MM.1S (cell line): ENCODE measurements around the gene SARNP.

ENCODE experiments used
- DNase-seq: peaks from one replicate; pipeline ENCODE4 v3.0.0-alpha.2; 2015
- H2AFZ ChIP-seq: fragments of 300-600 bp; sonication (generic); 2 replicates; pipeline ENCODE4 v1.6.0; 2016; ENCODE audit warnings: antibody characterized with exemption, low read length
- H3F3A ChIP-seq: fragments of 300-600 bp; sonication (generic); 2 replicates; pipeline ENCODE4 v1.6.1; 2016; ENCODE audit warnings: mild to moderate bottlenecking, antibody characterized with exemption, low read length, moderate library complexity, mixed read lengths; ENCODE audit not compliant: insufficient read depth
- H3K27ac ChIP-seq: fragments of 300-600 bp; sonication (generic); 2 replicates; pipeline ENCODE4 v1.5.1; 2016; ENCODE audit warnings: mild to moderate bottlenecking, low read length
- H3K27me3 ChIP-seq: fragments of 300-600 bp; sonication (generic); replicated peaks from 2 replicates; pipeline ENCODE4 v1.6.0; 2016; ENCODE audit warnings: low read length; ENCODE audit not compliant: insufficient read depth
- H3K36me3 ChIP-seq: fragments of 300-600 bp; sonication (generic); replicated peaks from 2 replicates; pipeline ENCODE4 v1.6.1; 2016; ENCODE audit warnings: mild to moderate bottlenecking, low read length, mixed read lengths; ENCODE audit not compliant: insufficient read depth
- H3K4me1 ChIP-seq: fragments of 300-600 bp; sonication (generic); 2 replicates; pipeline ENCODE4 v1.6.1; 2016; ENCODE audit warnings: low read length, mixed read lengths
- H3K4me2 ChIP-seq: fragments of 300-600 bp; sonication (generic); 2 replicates; pipeline ENCODE4 v1.6.0; 2016; ENCODE audit warnings: low read depth, low read length
- H3K4me3 ChIP-seq: fragments of 300-600 bp; sonication (generic); 2 replicates; pipeline ENCODE4 v1.5.1; 2016; ENCODE audit warnings: low read length, mixed read lengths
- H3K79me2 ChIP-seq: fragments of 300-600 bp; sonication (generic); 2 replicates; pipeline ENCODE4 v1.6.1; 2016; ENCODE audit warnings: mixed run types, low read length, mixed read lengths
- H3K9ac ChIP-seq: fragments of 300-600 bp; sonication (generic); 2 replicates; pipeline ENCODE4 v1.6.1; 2016; ENCODE audit warnings: low read length, mixed read lengths
- H3K9me2 ChIP-seq: fragments of 300-600 bp; sonication (generic); replicated peaks from 2 replicates; pipeline ENCODE4 v1.6.1; 2016; ENCODE audit warnings: mild to moderate bottlenecking, low read length, mixed read lengths; ENCODE audit not compliant: insufficient read depth
- H3K9me3 ChIP-seq: fragments of 300-600 bp; sonication (generic); replicated peaks from 2 replicates; pipeline ENCODE4 v1.6.1; 2016; ENCODE audit warnings: mild to moderate bottlenecking, low read length, mixed read lengths; ENCODE audit not compliant: insufficient read depth
- H4K20me1 ChIP-seq: fragments of 300-600 bp; sonication (generic); 2 replicates; pipeline ENCODE4 v1.6.1; 2016; ENCODE audit warnings: mild to moderate bottlenecking, low read length, moderate library complexity, mixed read lengths; ENCODE audit not compliant: insufficient read depth
- EZH2 ChIP-seq: fragments of 300-600 bp; sonication (generic); optimal IDR thresholded peaks from 2 replicates; pipeline ENCODE3; 2017; ENCODE audit warnings: low read depth, mild to moderate bottlenecking, antibody characterized with exemption, low read length, mixed read lengths
- EZH2phosphoT487 ChIP-seq: fragments of 300-600 bp; sonication (generic); IDR thresholded peaks from 2 replicates; pipeline ENCODE4 v1.6.1; 2018; ENCODE audit warnings: antibody characterized with exemption, low read length
- TF ChIP-seq, protein P1 (sequence below): fragments of 300-600 bp; sonication (generic); IDR thresholded peaks from 2 replicates; pipeline ENCODE4 v1.5.1; 2016; ENCODE audit warnings: antibody characterized with exemption, low read length, mixed read lengths

Gene SARNP

DNA sequence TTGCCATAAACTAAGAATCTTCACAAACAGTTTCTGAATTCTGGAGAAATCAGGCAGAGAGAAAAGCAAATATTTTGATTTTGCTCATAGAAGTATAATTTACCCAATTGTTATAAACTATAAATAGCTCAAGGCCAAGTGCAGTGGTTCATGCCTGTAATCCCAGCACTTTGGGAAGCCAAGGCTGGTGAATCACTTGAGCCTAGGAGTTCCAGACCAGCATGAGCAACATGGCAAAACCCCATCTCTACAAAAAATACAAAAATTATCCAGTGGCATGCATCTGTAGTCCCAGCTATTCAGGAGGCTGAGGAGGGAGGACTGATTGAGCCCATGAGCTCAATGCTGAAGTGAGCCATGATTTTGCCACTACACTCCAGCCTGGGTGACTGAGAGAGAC lies 44.8 kb upstream of the SARNP start:
- Histone ChIP-seq H3K9ac (no peak overlapping the region), H4K20me1 (no peaks in the 10 kb centered on the region), H2AFZ (no peak overlapping the region), H3K9me2 (no peaks in the 10 kb centered on the region), H3K36me3 (no peaks in the 10 kb centered on the region), H3K9me3 (no peaks in the 10 kb centered on the region), H3K4me2 (no peak overlapping the region), H3K79me2 (no peaks in the 10 kb centered on the region), H3K27ac (no peak overlapping the region), H3K4me3 (no peak overlapping the region), H3F3A (no peaks in the 10 kb centered on the region), H3K27me3 (no peaks in the 10 kb centered on the region), H3K4me1 (no peaks in the 10 kb centered on the region)
- TF ChIP-seq, protein P1, sequence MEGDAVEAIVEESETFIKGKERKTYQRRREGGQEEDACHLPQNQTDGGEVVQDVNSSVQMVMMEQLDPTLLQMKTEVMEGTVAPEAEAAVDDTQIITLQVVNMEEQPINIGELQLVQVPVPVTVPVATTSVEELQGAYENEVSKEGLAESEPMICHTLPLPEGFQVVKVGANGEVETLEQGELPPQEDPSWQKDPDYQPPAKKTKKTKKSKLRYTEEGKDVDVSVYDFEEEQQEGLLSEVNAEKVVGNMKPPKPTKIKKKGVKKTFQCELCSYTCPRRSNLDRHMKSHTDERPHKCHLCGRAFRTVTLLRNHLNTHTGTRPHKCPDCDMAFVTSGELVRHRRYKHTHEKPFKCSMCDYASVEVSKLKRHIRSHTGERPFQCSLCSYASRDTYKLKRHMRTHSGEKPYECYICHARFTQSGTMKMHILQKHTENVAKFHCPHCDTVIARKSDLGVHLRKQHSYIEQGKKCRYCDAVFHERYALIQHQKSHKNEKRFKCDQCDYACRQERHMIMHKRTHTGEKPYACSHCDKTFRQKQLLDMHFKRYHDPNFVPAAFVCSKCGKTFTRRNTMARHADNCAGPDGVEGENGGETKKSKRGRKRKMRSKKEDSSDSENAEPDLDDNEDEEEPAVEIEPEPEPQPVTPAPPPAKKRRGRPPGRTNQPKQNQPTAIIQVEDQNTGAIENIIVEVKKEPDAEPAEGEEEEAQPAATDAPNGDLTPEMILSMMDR, result no peak
- TF ChIP-seq EZH2phosphoT487 (no peak), EZH2 (no peak)
- no peak for DNase-seq

DNA sequence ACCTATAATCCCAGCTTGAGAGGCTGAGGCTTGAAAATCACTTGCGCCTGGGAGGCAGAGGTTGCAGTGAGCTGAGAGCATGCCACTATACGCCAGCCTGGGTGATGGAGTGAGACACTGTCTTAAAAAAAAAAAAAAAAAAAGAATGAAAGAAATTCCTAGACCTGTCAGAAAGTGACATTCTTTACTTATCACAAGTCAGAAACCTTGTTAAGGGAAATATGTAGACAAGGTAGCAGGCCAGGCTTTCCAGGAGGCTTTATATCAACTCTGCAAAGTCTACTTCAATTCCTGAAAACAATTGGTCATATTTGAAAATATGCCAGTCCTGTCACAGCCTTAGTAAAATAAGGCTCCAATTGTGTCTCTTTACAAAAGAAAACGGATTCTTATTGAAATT lies 44.3 kb upstream of the SARNP start:
- no peaks in the 10 kb centered on the region for H3F3A ChIP-seq
- H3K9me3 ChIP-seq, result no peaks in the 10 kb centered on the region
- no peaks in the 10 kb centered on the region for H3K9me2 ChIP-seq
- H3K4me2 ChIP-seq, result no peak overlapping the region
- H3K9ac ChIP-seq, result no peak overlapping the region
- no peak overlapping the region for H2AFZ ChIP-seq
- no peaks in the 10 kb centered on the region for H3K27me3 ChIP-seq
- TF ChIP-seq, protein P1, result no peak
- TF ChIP-seq EZH2 (no peak), EZH2phosphoT487 (no peak)
- no peaks in the 10 kb centered on the region for H3K79me2 ChIP-seq
- no peaks in the 10 kb centered on the region for H3K4me1 ChIP-seq
- no peak for DNase-seq
- no peak overlapping the region for H3K27ac ChIP-seq
- no peak overlapping the region for H3K4me3 ChIP-seq
- H4K20me1 ChIP-seq, result no peaks in the 10 kb centered on the region
- no peaks in the 10 kb centered on the region for H3K36me3 ChIP-seq

- H3K4me2 ChIP-seq, result no peak overlapping the region
- TF ChIP-seq EZH2 (no peak), EZH2phosphoT487 (no peak)
- TF ChIP-seq, protein P1, result no peak
- no peaks in the 10 kb centered on the region for H3K27me3 ChIP-seq
- no peak overlapping the region for H3K9ac ChIP-seq
- H3K27ac ChIP-seq, result no peak overlapping the region
- H3K79me2 ChIP-seq, result no peaks in the 10 kb centered on the region
- DNase-seq, result no peak
- no peak overlapping the region for H2AFZ ChIP-seq
- no peak overlapping the region for H3K4me3 ChIP-seq
- no peaks in the 10 kb centered on the region for H3K4me1 ChIP-seq
- H3F3A ChIP-seq, result no peaks in the 10 kb centered on the region
- no peaks in the 10 kb centered on the region for H3K9me3 ChIP-seq
- H3K36me3 ChIP-seq, result no peaks in the 10 kb centered on the region
- H4K20me1 ChIP-seq, result no peaks in the 10 kb centered on the region
- no peaks in the 10 kb centered on the region for H3K9me2 ChIP-seq
Measured at GRCh38 chr12:55861396-55861795, 43.9 kb upstream of the SARNP start.

DNA sequence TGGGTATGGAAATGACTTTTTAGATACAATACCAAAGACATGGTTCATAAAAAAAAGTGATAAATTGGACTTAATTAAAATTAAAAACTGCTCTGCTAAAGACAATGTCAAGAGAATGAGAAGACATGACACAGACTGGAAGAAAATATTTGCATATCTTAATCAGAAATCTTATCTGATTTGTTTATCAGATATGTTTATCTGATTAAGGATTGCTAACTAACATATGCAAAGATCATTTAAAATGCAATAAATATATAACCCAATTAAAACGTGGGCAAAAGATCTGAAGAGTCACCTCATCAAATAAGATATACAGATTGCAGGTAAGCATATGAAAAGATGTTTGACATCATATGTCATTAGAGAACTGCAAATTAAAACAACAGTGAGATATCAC lies 35.2 kb upstream of the SARNP start:
- H3F3A ChIP-seq, result no peaks in the 10 kb centered on the region
- H3K4me1 ChIP-seq, result no peaks in the 10 kb centered on the region
- no peaks in the 10 kb centered on the region for H3K79me2 ChIP-seq
- H3K9me3 ChIP-seq, result no peaks in the 10 kb centered on the region
- no peak overlapping the region for H3K4me3 ChIP-seq
- H3K27ac ChIP-seq, result no peak overlapping the region
- H3K4me2 ChIP-seq, result no peak overlapping the region
- no peaks in the 10 kb centered on the region for H4K20me1 ChIP-seq
- H3K36me3 ChIP-seq, result no peaks in the 10 kb centered on the region
- no peaks in the 10 kb centered on the region for H3K27me3 ChIP-seq
- H2AFZ ChIP-seq, result no peak overlapping the region
- no peak for DNase-seq
- no peak overlapping the region for H3K9ac ChIP-seq
- TF ChIP-seq EZH2phosphoT487, result no peak
- TF ChIP-seq, protein P1, result no peak
- no peaks in the 10 kb centered on the region for H3K9me2 ChIP-seq
